ENCODE measurements around the gene TBC1D16.
"Not testable (repeated sequence)": the region's sequence is repeated elsewhere in the genome, so short reads cannot be mapped to it uniquely, and the experiment has no call there.

TBC1D16 gene

DNA sequence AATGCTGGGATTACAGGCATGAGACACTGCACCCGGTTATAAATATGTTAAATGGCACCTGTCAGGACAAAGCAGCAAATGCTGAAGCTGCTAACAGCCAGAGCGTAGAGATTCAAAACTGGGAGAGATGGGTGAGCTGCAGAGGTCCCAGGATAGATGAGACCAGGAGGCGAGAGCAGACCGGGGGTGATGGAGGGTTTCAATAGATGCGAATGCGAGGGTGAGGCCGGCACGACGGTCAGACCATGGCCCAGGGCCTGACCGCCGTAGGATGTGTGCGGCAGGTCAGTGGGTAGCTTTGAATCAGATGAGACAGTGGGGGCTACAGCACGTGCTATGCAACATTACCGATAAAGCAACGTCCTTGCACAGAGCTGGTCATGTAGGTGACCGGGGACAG, 15.0 kb upstream of the TBC1D16 start:
- Histone ChIP-seq H3K27me3 (ENCODE audit: insufficient read depth, low read depth) (no peaks in the 10 kb centered on the region), H3K36me3 (ENCODE audit: insufficient read depth) (no peaks in the 10 kb centered on the region), H3K27ac (no peak overlapping the region), H3K4me3 (IDR thresholded peaks at IDR 0.05; ENCODE audit: insufficient read depth, low read depth, low read length) (no peak overlapping the region), H3K4me2 (no peak overlapping the region), H3K9ac (no peak overlapping the region), H3K79me2 (ENCODE audit: insufficient read depth, low read depth) (no peaks in the 10 kb centered on the region), H2AFZ (ENCODE audit: low read depth) (no peak overlapping the region), H4K20me1 (ENCODE audit: insufficient read depth) (no peaks in the 10 kb centered on the region), H3K4me1 (ENCODE audit: low read depth, poor library complexity, severe bottlenecking) (no peaks in the 10 kb centered on the region)
- TF ChIP-seq, protein P1, sequence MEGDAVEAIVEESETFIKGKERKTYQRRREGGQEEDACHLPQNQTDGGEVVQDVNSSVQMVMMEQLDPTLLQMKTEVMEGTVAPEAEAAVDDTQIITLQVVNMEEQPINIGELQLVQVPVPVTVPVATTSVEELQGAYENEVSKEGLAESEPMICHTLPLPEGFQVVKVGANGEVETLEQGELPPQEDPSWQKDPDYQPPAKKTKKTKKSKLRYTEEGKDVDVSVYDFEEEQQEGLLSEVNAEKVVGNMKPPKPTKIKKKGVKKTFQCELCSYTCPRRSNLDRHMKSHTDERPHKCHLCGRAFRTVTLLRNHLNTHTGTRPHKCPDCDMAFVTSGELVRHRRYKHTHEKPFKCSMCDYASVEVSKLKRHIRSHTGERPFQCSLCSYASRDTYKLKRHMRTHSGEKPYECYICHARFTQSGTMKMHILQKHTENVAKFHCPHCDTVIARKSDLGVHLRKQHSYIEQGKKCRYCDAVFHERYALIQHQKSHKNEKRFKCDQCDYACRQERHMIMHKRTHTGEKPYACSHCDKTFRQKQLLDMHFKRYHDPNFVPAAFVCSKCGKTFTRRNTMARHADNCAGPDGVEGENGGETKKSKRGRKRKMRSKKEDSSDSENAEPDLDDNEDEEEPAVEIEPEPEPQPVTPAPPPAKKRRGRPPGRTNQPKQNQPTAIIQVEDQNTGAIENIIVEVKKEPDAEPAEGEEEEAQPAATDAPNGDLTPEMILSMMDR (conservative IDR thresholded peaks at IDR 0.05; ENCODE audit: low read depth, low read length) = no peak

- Histone ChIP-seq H3K27me3 (ENCODE audit: insufficient read depth, low read depth) (no peaks in the 10 kb centered on the region), H4K20me1 (ENCODE audit: insufficient read depth) (no peaks in the 10 kb centered on the region), H3K4me3 (IDR thresholded peaks at IDR 0.05; ENCODE audit: insufficient read depth, low read depth, low read length) (no peak overlapping the region), H2AFZ (ENCODE audit: low read depth) (no peak overlapping the region), H3K27ac (no peak overlapping the region), H3K4me1 (ENCODE audit: low read depth, poor library complexity, severe bottlenecking) (no peaks in the 10 kb centered on the region), H3K36me3 (ENCODE audit: insufficient read depth) (no peaks in the 10 kb centered on the region), H3K9ac (no peak overlapping the region), H3K4me2 (no peak overlapping the region), H3K79me2 (ENCODE audit: insufficient read depth, low read depth) (no peaks in the 10 kb centered on the region)
- TF ChIP-seq, protein P1 (conservative IDR thresholded peaks at IDR 0.05; ENCODE audit: low read depth, low read length) = no peak
Observed at GRCh38 chr17:80049986-80050385, 14.3 kb upstream of the TBC1D16 start.

GRCh38 chr17:80047176-80047575, 11.5 kb upstream of the TBC1D16 start:
- H4K20me1 ChIP-seq (ENCODE audit: insufficient read depth) = no peaks in the 10 kb centered on the region
- no peaks in the 10 kb centered on the region for H3K36me3 ChIP-seq (ENCODE audit: insufficient read depth)
- H3K79me2 ChIP-seq (ENCODE audit: insufficient read depth, low read depth) = no peaks in the 10 kb centered on the region
- no peak overlapping the region for H3K9ac ChIP-seq
- H2AFZ ChIP-seq (ENCODE audit: low read depth) = no peak overlapping the region
- H3K27ac ChIP-seq = no peak overlapping the region
- TF ChIP-seq, protein P1 (conservative IDR thresholded peaks at IDR 0.05; ENCODE audit: low read depth, low read length) = no peak
- H3K4me3 ChIP-seq (IDR thresholded peaks at IDR 0.05; ENCODE audit: insufficient read depth, low read depth, low read length) = no peak overlapping the region
- H3K27me3 ChIP-seq (ENCODE audit: insufficient read depth, low read depth) = no peaks in the 10 kb centered on the region
- H3K4me1 ChIP-seq (ENCODE audit: low read depth, poor library complexity, severe bottlenecking) = no peaks in the 10 kb centered on the region
- no peak overlapping the region for H3K4me2 ChIP-seq

GRCh38 chr17:80046709-80047108, 11.0 kb upstream of the TBC1D16 start:
- not testable (repeated sequence) for H3K4me1 ChIP-seq (ENCODE audit: low read depth, poor library complexity, severe bottlenecking); H3K79me2 ChIP-seq (ENCODE audit: insufficient read depth, low read depth); H3K27ac ChIP-seq; H3K4me3 ChIP-seq (IDR thresholded peaks at IDR 0.05; ENCODE audit: insufficient read depth, low read depth, low read length); H3K36me3 ChIP-seq (ENCODE audit: insufficient read depth); H3K9ac ChIP-seq; H2AFZ ChIP-seq (ENCODE audit: low read depth); H3K4me2 ChIP-seq; H4K20me1 ChIP-seq (ENCODE audit: insufficient read depth); H3K27me3 ChIP-seq (ENCODE audit: insufficient read depth, low read depth)

GRCh38 chr17:80045703-80046102, 10.0 kb upstream of the TBC1D16 start:
- Histone ChIP-seq H3K79me2 (ENCODE audit: insufficient read depth, low read depth) (no peaks in the 10 kb centered on the region), H4K20me1 (ENCODE audit: insufficient read depth) (no peaks in the 10 kb centered on the region), H3K36me3 (ENCODE audit: insufficient read depth) (no peaks in the 10 kb centered on the region), H3K4me3 (IDR thresholded peaks at IDR 0.05; ENCODE audit: insufficient read depth, low read depth, low read length) (no peak overlapping the region), H3K4me1 (ENCODE audit: low read depth, poor library complexity, severe bottlenecking) (no peaks in the 10 kb centered on the region), H3K9ac (no peak overlapping the region), H3K27ac (no peak overlapping the region), H3K4me2 (no peak overlapping the region), H3K27me3 (ENCODE audit: insufficient read depth, low read depth) (no peaks in the 10 kb centered on the region), H2AFZ (ENCODE audit: low read depth) (no peak overlapping the region)
- TF ChIP-seq, protein P1 (conservative IDR thresholded peaks at IDR 0.05; ENCODE audit: low read depth, low read length) = no peak

All from KMS-11 (cell line).